ENCODE data around the gene NDUFC1.
"Not testable (repeated sequence)": the region's sequence is repeated elsewhere in the genome, so short reads cannot be mapped to it uniquely, and the experiment has no call there.

The NDUFC1 gene

DNA sequence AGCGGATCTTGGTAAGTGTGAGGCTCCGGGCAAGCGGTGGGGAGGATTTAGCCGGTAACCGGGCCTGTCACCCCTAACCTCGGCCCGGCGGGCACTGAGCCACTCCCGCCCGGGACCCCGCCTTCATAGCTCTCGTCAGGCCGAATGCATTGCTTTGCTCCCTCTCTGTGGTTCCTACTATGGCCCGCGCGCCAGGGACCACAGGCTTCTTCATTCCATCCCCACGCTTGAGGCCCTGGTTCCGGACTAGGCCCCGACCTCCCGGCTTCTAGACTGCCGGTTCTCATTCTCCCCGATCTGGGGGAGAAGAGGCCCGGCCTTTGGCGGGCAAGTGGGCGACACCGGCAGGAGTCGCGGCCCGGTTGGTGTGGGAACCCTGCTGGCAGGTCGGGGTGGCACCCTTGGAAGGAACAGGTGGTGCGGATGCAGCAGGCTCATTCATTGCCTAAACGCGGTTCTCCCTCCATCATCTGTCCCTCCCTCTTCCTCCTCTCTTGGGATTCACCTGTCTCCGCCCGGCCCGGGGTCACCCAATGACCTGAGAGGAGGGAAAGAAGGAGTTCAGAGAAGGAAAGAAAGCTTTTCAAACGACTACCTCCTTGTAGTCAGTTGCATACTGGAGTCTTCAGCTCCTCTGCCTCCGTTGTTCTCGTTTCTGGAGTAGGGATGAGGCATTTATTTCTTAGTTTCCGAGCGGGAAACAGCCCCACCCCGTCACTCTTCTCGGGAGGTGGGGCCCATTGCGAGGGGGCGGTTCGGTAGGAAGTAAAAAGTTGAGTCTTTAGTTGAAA is at the start of gene NDUFC1:
NDUFC1 (minus strand) TSS at position 657 of the 791 bp plus-strand sequence. CDS start 6,679 bp downstream, outside the sequence.
- DNase-seq, result peak in 39 of 51 donors; percentile 11 to 82 (median 42)

DNA sequence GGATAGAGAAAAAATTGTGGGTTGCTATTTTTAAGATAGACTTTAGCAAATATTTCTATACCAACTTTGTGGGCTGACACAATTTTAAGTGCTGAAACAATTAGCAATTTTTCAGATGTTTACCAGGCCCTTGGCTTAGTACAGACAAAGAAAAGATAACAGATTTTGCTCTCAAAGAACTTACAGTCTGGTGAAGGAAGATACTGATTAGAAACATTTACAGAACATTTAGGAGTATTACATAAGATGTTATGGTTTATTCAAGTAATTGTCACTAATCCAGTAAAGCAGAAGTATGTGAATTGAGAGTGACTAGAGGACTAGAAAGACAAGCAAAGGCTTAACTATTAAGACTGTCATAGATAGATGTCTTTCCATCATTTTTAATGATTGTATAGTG is 35.3 kb upstream of the NDUFC1 start:
- DNase-seq, result no peak

DNA sequence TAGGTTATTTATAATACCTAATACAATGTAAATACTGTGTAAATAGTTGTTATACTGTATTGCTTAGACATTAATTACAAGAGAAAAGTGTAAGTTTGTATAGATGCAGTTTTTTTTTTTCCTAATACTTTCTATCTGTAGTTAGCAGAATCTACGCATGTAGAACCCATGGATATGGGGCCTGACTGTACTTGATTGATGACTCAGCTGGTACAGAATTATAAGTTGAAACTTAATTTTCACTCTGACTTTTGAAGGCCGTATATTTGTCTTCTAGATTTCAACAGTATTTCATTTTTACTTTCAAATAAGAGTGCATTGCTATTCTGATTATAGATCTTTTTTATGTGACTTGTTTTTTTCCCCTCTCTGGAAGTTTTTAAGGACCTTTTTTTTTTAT is 30.8 kb upstream of the NDUFC1 start:
- no peak for DNase-seq

DNA sequence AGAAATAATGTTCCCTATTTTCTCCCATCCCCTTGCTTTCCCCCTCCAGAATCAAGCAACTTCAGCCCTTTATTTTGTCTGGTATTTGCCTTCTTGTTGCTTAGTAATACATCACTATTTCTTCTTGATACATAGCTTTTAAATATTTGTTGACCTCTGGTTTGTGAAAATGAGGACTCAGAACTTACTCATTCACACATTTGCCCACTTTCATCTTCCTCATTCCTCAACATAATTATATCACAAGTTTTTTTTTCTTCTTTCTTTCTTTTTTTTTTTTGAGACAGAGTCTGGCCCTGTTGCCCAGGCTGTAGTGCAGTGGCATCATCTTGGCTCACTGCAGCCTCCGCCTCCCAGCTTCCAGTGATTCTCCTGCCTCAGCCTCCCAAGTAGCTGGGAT is 28.9 kb upstream of the NDUFC1 start:
- DNase-seq, result no peak

DNA sequence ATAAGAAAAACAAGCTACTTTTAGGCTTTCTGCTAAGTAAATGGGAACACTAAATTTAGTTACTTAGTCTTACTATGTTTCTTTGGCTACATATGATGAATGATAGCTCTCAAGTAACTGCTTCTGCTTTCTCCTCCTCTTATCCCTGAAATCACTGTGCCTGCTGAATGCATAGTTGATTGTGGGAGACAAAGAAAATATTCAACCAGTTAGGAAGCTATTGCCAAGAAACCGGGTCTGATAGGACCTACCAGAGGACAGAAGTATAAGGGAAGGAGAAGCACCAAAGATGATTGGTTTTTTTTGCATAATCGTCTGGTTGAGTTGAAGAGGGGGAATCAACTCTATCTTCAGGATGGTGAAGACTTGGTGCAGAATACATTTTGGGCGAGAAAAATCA is 28.0 kb upstream of the NDUFC1 start:
- peak in 2 of 51 donors; percentile 3 to 52 for DNase-seq

DNA sequence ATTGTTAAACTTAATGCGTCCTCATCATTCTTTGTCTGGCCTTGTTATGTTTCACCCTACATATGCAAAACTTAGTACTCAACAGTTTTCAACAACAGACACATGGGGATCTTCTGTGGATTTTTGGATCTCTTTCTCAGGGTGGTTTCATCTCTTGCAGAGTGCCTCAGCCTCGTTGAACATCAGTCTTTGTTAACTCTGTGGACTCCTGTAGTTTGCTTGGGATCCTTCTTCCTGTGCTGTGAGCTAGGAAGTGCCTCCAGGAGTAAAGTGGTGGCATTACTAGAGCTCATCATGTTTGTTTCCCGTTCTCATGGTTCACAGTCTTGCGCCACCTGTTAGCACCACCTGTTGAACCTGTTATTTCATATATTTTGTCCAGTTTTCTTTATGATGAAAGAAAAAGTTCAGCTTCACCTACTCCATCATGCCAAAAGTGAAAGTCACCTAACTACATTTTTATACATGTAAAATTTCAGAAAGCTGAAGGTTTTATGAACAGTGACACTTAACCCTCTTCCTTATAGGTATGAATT is 27.5 kb upstream of the NDUFC1 start:
- DNase-seq, result no peak

DNA sequence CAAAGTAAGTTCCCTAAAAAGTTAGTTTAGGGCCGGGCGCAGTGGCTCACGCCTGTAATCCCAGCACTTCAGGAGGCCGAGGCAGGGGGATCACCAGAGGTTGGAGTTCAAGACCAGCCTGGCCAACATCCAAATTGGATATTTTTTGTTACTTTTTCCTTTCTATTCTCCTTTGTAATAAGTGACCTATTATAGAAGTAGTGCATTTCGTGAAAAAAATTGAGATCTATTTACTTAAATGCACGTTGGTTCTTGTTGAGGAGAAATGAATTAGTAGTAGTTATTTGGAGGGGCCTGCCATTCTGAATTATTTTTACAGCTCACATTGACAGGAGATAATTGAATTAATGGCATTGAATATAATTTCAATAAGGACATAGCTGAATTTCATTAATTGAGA is 22.3 kb upstream of the NDUFC1 start:
- DNase-seq, result no peak

DNA sequence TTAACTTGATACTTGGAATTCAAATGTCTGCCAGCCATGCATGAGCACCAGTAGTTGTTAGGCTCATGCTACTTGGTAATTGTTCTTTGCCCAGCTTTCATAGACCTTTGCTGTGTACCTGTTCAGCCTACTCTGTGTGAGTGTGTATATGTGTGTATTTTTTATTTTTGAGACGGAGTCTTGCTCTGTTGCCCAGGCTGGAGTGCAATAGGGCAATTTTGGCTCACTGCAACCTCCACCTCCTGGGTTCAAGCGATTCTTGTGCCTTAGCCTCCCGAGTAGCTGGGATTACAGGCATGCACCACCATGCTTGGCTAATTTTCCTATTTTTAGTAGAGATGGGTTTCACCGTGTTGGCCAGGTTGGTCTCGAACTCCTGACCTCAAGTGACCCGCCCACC is 20.3 kb upstream of the NDUFC1 start:
- DNase-seq, result not testable (repeated sequence)

DNA sequence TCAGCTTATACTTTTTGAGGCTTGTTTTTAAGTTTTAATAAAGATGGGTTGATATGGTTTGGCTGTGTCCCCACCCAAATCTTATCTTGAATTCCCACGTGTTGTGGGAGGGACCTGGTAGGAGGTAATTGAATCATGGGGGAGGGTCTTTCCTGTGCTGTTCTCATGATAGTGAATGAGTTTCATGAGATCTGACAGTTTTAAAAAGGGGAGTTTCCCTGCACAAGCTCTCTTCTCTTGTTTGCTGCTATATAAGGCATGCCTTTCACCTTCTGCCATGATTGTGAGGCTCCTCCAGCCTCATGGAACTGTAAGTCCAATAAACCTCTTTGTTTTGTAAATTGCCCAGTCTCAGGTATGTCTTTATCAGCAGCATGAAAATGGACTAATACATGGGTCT is 19.8 kb upstream of the NDUFC1 start:
- DNase-seq, result not testable (repeated sequence)

DNA sequence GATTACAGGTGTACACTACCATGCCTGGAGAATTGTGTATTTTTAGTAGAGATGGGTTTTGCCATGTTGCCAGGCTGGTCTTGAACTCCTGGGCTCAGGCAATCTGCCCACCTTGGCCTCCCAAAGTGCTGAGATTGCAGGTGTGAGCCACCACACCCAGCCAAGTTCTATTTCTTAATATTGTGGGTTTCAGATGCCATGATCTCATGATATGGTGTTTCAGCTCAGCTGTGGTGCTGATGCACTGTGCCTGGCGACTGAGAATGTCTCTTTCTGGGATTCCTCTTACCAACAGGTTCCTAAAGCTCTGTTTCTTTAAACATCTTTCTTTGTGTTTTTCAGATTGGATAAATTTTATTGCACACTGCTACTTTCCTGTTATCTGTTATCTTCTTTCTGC is 17.3 kb upstream of the NDUFC1 start:
- no peak for DNase-seq

DNA sequence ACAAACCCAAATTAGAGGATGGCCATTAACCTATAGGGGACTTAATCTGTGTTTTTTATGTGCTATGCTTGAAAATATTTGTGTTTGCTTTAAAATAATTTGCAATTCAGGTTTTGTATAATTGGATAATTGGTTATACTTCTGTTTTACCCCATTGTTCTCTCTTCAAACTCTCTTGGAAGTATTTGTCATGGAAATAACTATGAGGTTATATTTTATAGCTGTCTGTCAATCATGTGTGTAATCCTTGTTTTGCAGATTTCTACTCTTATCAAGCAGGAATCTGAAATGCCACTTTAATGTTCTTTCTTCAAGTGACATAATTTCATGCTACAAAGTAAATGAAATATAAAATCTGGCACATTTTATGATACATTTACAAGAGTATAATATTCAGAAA is 15.4 kb upstream of the NDUFC1 start:
- no peak for DNase-seq

DNA sequence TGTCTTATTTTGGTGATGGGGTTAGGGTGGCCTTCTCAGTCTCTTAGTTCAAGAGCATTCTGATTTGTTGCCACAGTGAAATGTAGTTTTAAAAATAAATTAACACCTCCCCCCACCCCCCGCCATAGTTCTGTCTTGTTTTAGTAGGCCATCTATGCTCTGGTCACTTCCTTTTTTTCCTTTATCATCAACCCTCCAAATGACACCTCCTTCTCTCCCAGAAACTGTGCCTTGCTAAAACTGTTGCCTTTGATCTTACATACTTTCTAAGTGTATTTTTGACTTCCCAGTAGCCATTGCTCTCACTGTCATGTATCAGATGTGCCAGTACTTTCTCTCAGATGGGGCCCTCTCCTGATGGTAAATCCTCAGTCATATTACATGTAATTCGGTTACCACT is 14.5 kb upstream of the NDUFC1 start:
- no peak for DNase-seq

DNA sequence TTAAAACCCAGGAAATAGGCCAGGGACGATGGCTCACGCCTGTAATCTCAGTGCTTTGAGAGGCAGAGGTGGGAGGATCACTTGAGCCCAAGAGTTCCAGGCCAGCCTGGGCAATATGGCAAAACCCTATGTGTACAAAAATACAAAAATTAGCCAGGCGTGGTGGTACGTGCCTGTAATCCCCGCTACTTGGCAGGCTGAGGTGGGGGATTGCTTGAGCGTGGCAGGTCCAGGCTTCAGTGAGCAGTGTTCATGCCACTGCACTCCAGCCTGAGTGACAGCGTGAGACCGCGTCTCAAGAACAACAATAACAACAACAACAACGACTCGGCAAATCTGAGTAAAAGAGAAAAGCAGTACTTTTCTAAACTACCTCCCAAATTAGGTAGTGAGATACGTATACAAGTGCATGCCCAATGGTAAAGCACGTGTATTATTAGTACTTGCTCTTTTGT is 13.0 kb upstream of the NDUFC1 start:
- no peak for DNase-seq

DNA sequence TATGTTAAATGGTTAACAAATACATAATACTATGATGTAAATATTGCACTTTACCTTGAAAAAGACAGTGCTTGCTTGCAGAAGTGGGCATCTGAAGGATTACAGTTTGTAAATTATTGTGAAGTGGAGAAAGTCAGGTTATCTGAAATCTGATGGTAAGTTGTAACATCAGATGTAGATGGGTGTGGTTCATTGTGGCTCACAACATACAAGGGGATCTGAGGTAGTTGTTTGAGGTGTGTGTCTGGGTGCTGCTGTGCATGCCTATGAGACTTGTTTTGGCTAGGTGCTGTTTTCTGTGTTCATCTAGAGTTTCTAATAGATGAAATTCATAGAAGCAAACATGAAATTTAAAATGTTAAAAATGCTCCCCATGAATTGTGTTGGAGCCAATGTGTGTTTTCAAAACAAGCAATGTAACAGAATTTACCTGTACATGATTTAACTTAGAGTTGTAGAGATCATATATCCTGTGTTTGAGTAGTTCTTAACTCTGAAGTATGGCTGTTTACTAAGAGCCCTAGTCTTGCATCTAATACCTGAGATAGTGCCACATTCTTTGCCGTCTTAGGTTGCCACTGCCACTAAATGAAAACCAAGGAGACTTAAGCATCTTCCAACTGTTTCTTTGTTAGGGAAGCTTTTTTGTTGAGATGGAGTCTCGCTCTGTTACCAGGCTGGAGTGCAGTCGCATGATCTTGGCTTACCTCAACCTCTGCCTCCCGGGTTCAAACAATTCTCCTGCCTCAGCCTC is 11.9 kb upstream of the NDUFC1 start:
- no peak for DNase-seq

DNA sequence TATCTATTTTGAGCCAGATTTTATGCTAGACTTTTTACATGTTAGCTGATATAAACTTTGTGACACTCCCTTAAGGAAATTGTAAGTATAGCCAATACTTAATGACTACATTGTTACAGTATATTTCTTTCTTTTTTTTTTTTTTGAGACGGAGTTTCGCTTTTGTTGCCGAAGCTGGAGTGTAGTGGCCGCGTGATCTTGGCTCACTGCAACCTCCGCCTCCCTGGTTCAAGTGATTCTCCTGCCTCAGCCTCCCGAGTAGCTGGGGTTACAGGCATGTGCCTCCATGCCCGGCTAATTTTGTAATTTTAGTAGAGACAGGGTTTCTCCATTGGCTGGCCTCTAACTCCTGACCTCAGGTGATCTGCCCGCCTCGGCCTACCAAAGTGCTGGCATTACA is 11.1 kb upstream of the NDUFC1 start:
- DNase-seq, result not testable (repeated sequence)

DNA sequence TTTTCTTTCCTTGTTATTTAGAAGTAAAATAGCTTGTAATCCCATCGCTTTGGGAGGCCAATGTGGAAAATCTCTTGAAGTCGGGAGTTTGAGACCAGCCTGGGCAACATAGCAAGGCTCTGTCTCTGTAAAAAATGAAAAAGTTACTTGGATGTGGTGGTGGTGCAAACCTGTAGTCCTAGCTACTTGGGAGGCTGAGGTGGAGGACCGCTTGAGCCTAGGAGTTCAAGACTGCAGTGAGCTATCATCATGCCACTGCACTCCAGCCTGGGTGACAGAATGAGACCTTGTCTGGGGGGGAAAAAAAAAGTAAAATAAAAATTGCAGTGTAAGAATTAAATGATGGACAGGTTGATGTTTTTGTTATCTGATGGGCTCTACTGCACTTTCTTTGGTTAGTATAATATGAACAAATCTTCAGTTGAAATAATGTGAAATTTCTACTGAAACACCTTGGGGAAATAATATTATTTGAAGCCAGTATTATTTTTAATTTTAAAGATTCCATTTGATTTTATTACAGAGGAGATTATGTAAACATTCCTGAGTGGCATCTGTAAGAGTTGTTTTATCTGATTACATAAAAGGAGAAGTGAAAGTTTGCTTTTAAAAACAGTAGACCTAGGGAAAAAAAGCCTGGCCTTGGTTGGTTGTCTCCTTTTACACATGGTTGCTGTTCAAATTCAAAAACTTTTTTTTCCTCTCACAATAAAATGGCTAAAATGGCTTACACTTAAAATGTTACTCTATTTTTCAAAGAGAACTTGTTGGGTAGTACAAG is 10.5 kb upstream of the NDUFC1 start:
- DNase-seq, result no peak

DNA sequence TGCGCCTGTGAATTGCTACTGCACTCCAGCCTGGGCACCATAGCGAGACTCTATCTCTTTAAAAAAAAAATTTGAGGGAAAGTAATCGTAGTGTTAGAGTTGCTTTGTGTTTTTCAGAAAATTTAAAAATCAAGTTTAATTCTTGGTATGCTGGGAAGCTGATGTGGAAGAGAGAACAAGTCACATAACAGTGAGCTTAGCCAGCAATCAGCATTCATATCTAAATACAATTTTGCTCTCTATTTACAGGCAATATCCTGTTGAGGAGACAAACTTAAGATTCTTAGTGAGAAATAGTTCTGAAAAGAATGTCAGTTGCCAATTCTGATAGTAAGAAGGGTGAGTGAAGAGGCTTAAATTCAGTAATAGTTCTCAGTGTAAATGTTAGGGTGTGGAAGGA is 9.6 kb upstream of the NDUFC1 start:
- DNase-seq, result no peak

DNA sequence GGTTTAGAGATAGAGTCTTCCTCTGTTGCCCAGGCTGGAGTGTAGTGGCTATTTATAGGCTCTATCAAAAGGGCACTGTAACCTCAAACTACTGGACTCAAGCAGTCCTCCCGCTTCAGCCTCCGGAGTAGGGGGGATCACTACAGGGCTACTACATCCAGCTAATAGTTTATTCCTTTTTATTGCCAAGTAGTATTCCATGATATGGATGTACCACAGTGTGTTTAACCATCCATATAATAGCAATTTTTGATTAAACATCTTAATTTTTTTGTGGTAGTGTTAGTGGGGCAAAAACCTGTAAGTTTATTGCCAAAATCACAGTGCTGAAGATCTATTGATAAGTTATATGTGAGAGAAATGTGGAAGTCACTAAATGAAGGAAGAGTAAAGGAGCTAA is 2.6 kb upstream of the NDUFC1 start:
- no peak for DNase-seq

DNA sequence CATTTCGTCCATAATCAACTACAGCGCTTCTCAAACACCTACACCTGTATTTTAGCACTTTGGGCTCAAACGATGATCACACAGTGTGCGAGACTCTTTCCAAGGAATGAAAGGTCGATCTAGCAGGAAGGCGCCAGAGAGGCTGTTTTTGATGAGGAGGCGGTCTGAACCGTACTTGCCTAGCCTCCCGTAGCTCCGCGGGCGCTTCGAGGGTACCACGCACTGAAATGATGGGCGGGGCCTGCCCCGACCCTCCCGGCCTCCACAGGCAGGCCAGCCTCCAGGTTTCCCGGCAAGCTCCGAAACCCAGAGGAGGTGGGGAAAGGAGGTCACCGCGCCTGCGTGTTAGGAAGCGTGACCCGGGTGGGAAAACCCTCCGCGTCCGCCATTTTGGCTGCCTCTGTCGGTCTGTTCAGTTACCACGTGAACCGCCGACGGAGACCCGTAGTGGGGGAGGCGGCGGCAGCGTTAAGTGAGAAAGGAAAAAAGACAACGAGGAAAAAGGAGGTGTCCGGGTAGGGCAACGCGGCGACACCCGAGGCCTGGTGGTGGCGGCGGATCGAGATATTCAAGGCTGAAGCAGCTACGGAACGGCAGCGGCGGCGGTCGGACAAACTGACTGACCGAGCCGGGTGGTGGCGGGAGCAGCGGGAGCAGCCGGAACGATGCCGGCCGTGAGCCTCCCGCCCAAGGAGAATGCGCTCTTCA is 1.0 kb downstream of the NDUFC1 start, which contains the start of gene NAA15:
NAA15 (plus strand) TSS at position 393 of the 708 bp plus-strand sequence; CDS start at position 666, 273 bp downstream.
- DNase-seq, result peak; percentile 84 to 99 (median 96)

DNA sequence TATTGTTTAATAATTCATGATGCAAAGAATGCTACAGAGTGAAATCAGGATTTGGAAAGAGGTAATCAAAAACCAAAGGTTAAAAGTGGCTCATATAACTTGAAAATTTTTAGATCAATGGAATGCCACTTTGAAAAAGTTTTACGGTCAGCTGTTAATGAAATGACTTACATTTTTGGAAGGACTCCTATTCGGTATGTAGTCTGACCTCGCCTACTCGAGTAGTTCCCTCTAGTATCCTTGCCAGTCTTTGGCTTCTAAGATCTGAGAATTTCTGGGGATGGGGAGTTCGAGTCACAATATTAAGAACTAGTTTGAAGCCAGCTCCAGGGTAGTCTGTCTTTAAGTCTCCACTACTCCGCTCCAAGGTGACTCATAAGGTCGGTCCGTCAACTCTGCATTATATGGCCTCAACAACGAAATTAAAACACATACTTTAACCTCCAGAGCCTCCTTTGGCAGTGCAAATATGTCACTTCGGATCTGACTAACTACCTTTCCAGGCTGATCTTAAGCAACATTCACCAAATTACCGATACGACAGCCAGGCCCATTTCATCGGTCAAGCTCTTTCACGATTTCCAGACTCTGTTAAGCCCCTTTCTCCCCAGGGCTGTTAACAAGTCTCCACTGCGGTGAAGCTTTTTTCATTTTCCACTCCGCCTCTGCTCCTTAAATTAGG is 1.7 kb downstream of the NDUFC1 start:
- peak in 5 of 51 donors; percentile 28 to 61 (median 46) for DNase-seq
